Stromal cell of bone marrow (primary cell): ENCODE results near the gene TTL.

ENCODE experiments used
- DNase-seq: peaks from one replicate; pipeline ENCODE4 v3.0.0-alpha.2; 2012; ENCODE audit warnings: low read depth

Gene TTL

DNA sequence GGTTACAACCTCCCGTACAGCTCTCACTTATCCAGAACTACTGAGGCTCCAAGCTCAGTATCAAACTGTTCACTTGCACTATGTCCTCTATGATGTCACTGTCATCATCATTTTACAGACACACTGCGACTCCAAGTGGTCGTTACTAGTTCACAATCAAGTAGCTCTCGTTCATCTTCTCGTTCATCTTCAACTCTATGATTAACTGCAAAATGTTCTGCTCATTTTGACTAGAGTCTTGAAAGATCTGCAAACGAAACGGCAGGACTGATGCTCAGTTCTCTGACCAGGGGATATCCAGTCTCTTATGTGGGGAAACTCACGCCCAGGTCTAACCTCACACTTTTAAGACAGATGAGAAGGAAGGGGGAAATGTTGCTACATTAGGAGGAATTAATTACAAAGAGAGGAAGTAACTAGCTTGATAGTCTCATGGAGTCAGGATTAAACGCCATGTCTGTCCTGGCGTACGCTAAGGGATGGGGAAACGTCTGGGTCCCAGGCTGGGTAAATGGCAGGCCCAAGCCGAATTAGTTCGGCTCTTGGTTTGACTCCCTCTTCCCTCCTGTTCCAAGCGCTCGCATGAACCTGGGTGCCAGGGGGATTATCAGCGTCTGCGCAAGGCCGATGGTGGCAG lies 101.7 kb downstream of the TTL start:
- DNase-seq, result peak; percentile 13

DNA sequence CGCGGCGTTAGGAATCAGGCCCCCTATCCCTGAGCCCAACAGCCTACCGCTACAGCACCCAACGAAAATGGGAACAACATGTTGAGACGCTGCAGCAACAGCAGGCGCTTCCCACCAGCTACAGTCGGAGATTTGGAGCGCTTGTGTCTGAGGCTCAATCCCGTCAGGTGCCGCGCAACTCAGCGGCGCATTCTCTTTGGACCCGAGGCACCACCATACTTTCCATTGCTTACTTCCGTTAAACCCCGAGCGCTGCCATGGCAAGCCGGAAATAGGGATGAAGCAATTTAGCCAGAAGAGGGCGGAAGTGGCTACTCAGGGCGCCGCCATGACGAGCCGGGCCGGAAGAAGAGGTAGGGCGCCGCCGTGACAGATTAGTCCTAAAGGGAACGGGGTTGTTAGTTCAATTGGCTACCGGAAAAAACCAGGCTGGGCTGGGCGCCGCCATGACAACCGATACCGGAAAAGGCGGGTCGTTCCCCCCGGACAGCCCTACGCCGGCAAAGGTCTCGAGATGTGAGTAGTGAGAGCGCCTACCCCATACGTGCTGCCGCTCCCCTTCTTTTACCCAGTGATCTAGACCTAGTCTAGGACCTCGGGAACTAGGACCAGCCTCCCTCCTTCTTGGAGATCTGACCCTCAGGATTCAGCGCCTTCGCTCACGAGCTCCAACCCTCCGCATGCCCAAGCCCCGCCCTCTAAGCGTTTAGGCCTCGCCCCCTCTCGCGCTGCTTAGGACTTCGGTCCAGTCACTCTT lies 102.4 kb downstream of the TTL start, which contains the start of gene CHCHD5:
Gene CHCHD5 (plus strand): TSS at position 476 of the 757 bp plus-strand sequence. CDS start 39 bp downstream, at position 515.
- peak; percentile 96 for DNase-seq

DNA sequence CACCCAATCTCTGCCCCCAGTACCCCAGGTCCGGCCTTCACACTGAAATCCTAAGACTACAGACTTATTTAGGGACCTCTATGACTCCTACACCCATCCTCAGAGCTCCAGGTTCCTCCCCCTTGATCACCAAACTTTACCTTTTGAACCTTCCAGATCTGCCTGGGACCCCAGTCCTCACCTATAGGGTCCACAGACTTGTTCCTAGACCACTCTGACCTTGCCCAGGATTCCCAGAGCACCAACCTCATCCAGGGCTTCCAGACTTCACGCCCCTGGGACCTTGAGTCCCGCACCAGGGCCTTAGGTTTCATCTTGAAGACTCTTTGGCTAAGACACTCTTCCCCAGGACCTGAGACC lies 102.9 kb downstream of the TTL start:
- DNase-seq, result no peak

DNA sequence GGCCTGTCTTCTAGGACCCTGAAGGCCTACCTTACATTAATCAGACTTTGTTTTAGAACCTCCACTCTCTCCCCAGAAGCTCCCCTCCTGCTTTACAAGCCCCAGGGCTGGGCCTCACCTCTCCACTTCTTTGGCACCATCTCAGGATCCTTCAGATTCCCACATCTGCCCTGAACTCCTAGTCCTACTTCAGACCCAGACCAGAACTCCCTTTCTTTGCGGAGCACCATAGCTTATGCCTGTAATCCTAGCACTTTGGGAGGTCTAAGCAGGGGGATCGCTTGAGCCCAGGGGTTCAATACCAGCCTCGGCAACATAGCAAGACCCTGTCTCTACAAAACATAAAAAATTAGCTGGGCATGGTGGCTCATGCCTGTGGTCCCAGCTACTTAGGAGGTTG lies 103.4 kb downstream of the TTL start:
- DNase-seq, result no peak

DNA sequence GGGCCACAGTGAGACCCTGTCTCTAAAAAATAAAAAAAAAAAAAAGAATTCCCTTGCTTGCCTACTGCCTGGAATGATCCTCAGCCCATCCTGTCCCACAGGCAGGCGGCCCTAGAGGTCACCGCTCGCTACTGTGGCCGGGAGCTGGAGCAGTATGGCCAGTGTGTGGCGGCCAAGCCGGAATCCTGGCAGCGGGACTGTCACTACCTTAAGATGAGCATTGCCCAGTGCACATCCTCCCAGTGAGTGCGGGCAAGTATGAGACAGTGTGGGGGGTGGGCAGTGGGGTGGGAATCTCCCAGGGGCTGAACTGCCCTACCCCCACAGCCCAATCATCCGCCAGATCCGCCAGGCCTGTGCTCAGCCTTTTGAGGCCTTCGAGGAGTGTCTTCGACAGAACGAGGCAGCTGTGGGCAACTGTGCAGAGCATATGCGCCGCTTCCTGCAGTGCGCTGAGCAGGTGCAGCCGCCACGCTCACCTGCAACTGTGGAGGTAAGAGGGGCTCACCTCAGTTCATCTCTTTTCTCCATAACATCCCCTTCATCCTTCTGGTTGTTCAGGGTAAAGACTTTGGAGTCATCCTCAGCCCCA lies 104.0 kb downstream of the TTL start:
- no peak for DNase-seq

DNA sequence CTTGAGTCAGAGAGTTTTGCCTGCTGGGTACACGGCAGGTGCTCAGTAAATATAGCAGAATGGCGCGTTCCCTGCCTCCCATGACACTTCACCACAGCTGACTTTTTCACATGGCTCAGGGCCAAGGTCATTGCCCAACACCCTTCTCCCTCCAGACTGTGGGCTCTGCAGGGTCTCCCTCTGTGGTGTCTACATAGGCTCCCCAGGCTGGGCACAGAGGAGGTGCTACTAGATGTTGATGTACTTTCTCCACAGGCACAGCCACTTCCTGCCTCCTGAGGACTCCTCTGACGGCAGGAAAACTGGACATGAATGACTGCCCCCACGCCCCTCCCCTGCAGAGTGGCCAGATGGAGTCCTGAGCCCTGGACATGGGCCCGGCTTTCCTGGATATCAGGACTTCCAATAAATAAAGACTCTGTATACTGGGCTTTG lies 106.7 kb downstream of the TTL start:
- DNase-seq, result no peak
